GM21447 (cell line): ENCODE data around the gene KBTBD2.
"Not testable (repeated sequence)": the region's sequence is repeated elsewhere in the genome, so short reads cannot be mapped to it uniquely, and the experiment has no call there.

Experiments used
- ATAC-seq: cut with Tn5 transposase; IDR thresholded peaks from one replicate; pipeline ENCODE4 v1.9.1; 2021; ENCODE audit not compliant: unreplicated experiment

KBTBD2 gene

GRCh38 chr7:32857063-32857462, 34.5 kb downstream of the KBTBD2 start:
- ATAC-seq, result not testable (repeated sequence)

- ATAC-seq, result not testable (repeated sequence)
Measured at GRCh38 chr7:32855837-32856775, 35.5 kb downstream of the KBTBD2 start.

DNA sequence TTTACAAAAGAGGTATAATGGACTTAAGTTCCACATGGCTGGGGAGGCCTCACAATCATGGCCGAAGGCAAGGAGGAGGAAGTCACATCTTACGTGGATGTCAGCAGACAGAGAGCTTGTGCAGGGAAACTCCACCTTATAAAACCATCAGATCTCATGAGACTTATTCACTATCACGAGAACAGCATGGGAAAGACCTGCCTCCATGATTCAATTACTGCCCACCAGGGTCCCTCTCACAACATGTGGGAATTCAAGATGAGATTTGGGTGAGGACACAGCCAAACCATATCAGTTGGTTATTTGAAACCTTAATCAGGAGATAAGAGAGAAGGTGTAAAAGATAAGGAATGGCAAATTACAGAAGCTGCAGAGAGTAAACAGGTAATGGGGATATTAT, 40.9 kb downstream of the KBTBD2 start:
- ATAC-seq, result not testable (repeated sequence)

DNA sequence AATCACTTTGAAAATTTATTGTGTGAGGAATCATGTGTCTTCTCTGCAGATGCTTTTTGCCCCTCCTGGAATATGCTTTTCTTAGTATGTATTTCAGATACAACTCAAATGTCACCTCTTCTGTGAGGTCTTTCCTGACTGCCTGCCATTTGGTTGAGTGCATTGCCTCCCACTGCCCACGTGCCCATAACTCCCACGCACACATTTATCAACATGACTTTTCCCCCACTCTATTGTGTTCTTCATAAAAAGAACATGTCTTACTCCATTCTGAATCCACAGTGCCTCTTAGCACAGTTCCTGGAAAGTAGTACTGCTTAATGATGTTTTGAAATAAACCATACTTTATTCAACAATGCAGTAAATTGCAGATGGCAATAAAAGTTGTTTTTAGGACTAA, 42.9 kb downstream of the KBTBD2 start:
- ATAC-seq, result not testable (repeated sequence)

GRCh38 chr7:32846630-32847225, 44.8 kb downstream of the KBTBD2 start:
- peak; percentile 100 for ATAC-seq

GRCh38 chr7:32844748-32845147, 46.8 kb downstream of the KBTBD2 start:
- not testable (repeated sequence) for ATAC-seq

DNA sequence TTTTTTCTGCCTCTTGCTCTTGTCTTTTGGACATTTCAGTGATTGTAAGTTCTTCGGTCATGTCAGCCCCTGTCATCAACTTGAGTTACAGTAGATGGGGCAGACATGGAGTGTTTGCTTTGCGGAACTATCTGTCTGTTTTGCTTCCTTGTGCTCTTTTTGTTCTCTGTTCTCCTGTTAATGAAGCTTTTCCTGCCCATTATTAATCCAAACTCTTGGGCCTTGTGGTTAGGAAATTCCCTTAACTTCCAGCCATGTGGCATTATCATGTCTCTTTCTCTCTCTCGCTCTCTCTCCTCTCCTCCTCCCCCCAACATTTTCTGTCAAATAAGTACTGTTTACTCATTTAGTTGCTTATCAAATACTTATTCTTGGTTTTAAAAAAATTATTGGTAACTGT, 47.8 kb downstream of the KBTBD2 start:
- ATAC-seq, result not testable (repeated sequence)

DNA sequence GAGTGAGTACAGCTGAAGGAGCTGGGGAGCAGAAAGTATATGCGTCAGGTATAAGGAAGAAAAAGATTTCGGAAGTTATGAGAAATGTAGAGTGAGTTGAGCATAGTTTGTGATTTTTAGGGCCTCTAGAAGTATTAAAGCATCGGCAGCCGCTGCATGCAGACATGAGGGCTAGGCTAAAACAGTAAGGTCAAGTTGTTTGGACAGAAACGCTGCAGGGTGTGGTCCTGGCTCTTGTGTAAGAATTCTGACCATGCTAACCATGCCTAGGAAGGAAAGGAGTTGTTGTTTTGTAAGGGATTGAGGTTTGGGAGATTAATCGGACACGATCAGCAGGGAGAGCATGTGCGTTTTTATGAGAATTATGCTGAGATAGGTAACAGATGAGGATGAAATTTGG, 51.7 kb downstream of the KBTBD2 start:
- ATAC-seq, result not testable (repeated sequence)

GRCh38 chr7:32828996-32829752, 62.4 kb downstream of the KBTBD2 start:
- not testable (repeated sequence) for ATAC-seq
